Type B pancreatic cell (in vitro differentiated cells): ENCODE data around the gene DIPK1B. TPM values are rescaled to one million over a fixed set of nuclear protein-coding genes. Genes with fewer than 3 reads are reported as not detected.

Experiments
- DNase-seq: peaks from one replicate; pipeline ENCODE4 v3.0.0; 2021; ENCODE audit warnings: mixed read lengths; ENCODE audit not compliant: unreplicated experiment; ENCODE audit errors: extremely low spot score
- H3K27ac Mint-ChIP-seq: 2 replicates; pipeline ENCODE4 v1.8.0; 2021; ENCODE audit warnings: mild to moderate bottlenecking, mixed read lengths
- H3K27me3 Mint-ChIP-seq: 2 replicates; pipeline ENCODE4 v1.8.0; 2021; ENCODE audit warnings: mixed read lengths
- H3K36me3 Mint-ChIP-seq: 2 replicates; pipeline ENCODE4 v1.8.0; 2021; ENCODE audit warnings: mixed read lengths
- H3K4me1 Mint-ChIP-seq: one replicate; pipeline ENCODE4 v1.8.0; 2021; ENCODE audit warnings: mixed read lengths; ENCODE audit not compliant: unreplicated experiment
- H3K4me3 Mint-ChIP-seq: 2 replicates; pipeline ENCODE4 v1.8.0; 2021; ENCODE audit warnings: mild to moderate bottlenecking, mixed read lengths
- H3K9me3 Mint-ChIP-seq: 2 replicates; pipeline ENCODE4 v1.8.0; 2021; ENCODE audit warnings: mixed read lengths
- CTCF ChIP-seq: fragments of 200-600 bp; sonication (generic); conservative IDR thresholded peaks from 2 replicates; pipeline ENCODE4 v1.5.0; 2021; ENCODE audit warnings: antibody characterized with exemption, mild to moderate bottlenecking
- total RNA-seq: library from RNA; stranded (reverse); gene quantifications from 2 replicates; pipeline ENCODE4 v1.2.1, GENCODE V29; 2021; ENCODE audit warnings: low replicate concordance

The DIPK1B gene
- total RNA-seq, 1 donor from 2014 or later = 48.7 TPM

DNA sequence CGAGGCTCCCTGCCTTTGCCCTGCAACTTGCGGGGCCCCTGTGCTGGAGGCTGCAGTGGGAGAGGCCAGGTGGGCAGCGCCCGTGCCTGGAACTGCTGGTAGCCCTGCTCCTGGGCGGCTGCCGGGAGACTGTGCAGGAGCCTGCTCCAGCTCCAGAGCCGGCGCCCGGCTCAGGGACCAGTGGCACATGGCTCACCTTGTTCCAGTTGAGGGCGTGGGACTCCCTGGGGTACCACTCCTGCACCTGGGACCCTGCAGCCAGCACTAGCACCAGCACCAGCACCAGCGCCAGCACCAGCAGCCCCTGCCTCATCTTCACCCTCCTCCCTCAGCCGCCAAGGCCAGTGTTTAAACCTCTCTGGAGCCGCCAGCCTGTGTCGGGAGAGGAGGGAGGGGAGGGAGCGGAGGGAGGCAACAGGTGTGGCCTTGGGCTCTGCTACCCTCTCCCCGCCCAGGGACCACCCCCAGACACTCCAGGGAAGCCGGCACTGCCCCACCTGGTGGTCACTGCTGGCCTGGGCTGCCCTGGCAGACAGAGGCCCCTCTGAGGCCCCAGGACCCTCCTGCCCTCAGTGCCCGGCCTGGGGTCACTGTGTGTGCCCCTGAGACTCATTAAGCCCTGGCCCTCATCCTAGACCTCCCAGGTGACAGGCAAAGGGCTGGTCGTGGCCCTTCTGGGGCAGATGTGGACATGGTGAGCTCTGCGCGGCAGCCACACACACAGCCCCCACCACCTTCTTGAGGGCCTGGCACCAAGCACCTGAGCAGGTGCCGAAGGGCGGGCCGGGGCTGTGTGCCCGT, 30.4 kb downstream of the DIPK1B start, which contains the start of gene LCN10:
TSS of gene LCN10 (minus strand) at position 350 of the 801 bp plus-strand sequence. CDS start at position 313, 37 bp downstream.
- H3K4me1 Mint-ChIP-seq = no peaks in the 10 kb centered on the region
- no peaks in the 10 kb centered on the region for H3K36me3 Mint-ChIP-seq
- no peak within 1 kb of the TSS for H3K4me3 Mint-ChIP-seq
- H3K9me3 Mint-ChIP-seq = no peaks in the 10 kb centered on the region
- H3K27me3 Mint-ChIP-seq = peaks cover 3% of the 10 kb centered on the region
- H3K27ac Mint-ChIP-seq = no peak within 1 kb of the TSS
- TF ChIP-seq CTCF = peak; percentile 61
- no peak for DNase-seq

DNA sequence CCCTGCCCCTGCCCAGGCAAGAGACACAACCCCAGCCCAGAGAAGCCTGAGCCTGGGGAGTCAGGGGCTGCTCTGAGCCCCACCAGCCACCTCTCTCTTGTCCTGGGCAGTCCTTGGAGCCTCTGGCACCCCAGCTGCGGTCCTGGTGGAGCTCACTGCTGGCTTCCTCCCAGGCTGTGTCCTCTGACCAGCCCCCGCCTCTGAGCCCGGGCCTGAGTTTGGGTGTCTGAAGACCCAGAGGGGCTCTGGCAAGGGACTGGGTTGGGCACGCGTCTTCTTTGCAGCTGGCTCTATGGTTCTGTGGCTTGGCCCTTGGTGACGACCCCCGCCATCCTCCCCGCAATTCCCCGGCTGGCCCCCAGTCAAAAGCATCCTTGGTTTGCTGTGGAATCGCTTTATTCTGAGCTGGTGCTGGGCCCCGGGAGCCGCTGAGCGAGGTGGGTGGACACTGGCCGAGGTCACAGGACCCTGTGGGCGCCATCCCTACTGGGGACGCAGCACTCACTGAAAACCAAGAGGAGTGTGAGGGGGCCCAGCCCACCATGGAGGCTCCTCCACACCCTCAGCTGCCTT, 31.4 kb downstream of the DIPK1B start:
- no peak overlapping the region for H3K4me3 Mint-ChIP-seq
- H3K27ac Mint-ChIP-seq = no peak overlapping the region
- no peak for TF ChIP-seq CTCF
- no peaks in the 10 kb centered on the region for H3K9me3 Mint-ChIP-seq
- H3K27me3 Mint-ChIP-seq = peaks cover 3% of the 10 kb centered on the region
- no peaks in the 10 kb centered on the region for H3K4me1 Mint-ChIP-seq
- DNase-seq = no peak
- H3K36me3 Mint-ChIP-seq = no peaks in the 10 kb centered on the region

DNA sequence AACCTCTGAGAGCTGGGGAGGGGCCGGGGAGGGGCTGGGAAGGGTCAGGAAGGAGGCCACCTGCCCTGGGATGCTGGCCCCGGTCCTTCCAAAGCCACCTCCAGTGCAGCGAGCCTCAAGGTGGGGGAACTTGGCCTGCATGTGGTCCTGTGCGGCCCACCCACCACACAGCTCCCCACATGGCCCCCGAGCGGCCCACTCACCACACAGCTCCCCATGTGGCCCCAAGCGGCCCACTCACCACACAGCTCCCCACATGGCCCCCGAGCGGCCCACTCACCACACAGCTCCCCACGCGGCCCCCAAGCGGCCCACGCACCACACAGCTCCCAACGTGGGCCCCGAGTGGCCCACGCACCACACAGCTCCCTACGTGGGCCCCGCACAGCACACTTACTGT, 32.4 kb downstream of the DIPK1B start:
- H3K9me3 Mint-ChIP-seq = no peaks in the 10 kb centered on the region

DNA sequence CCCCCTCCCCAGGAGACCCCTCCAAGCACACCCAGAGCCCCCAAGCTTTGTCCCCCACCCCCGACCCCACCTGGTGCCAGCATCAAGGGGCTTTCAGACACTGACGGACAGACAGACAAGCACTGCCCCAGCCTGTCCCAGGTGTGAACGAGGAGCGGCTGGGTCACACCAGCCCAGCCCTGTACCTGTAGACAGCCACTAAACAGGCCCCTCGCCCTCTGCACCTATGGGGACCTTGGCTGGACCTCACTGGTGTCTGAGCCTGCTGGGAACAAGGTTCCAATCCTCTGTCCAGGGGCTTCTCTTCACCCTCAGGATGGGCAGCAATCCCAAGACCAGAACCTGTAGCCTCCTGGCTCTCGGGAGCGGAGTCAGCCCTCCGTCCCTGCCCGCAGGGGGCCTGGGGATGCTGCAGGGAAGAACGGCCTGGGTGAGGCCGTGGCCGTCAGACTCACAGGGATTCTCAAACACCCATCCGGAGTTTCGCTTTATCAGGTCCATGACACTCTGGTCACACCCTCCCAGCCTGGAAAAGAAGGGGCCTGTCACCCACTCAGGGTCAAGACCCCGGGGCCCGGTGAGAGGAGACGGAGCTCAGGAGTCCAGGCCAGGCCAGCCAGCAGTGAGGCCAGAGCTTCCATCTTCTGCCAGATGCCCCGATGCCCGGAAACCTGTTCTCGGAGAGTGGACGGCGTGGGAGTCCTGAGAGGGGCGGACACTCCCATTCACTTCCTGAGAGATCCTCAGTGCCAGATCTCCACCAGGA, 33.2 kb downstream of the DIPK1B start:
- Mint-ChIP-seq H3K9me3 (no peaks in the 10 kb centered on the region), H3K27ac (no peak overlapping the region), H3K27me3 (no peaks in the 10 kb centered on the region), H3K36me3 (no peaks in the 10 kb centered on the region), H3K4me3 (no peak overlapping the region), H3K4me1 (no peaks in the 10 kb centered on the region)
- no peak for DNase-seq
- TF ChIP-seq CTCF = no peak

More for the DNA sequence above, 32.4 kb downstream of the DIPK1B start:
- Mint-ChIP-seq H3K27ac (no peak overlapping the region), H3K4me3 (no peak overlapping the region), H3K36me3 (no peaks in the 10 kb centered on the region), H3K4me1 (no peaks in the 10 kb centered on the region), H3K27me3 (no peaks in the 10 kb centered on the region)
- TF ChIP-seq CTCF = no peak
- no peak for DNase-seq

GRCh38 chr9:136746155-136746490, 33.8 kb downstream of the DIPK1B start:
- H3K27me3 Mint-ChIP-seq = no peaks in the 10 kb centered on the region
- H3K36me3 Mint-ChIP-seq = no peaks in the 10 kb centered on the region
- H3K27ac Mint-ChIP-seq = no peak overlapping the region
- no peak overlapping the region for H3K4me3 Mint-ChIP-seq
- no peaks in the 10 kb centered on the region for H3K4me1 Mint-ChIP-seq
- no peak for TF ChIP-seq CTCF
- no peaks in the 10 kb centered on the region for H3K9me3 Mint-ChIP-seq
- DNase-seq = no peak
